ENCODE data around the gene RPA4. TPM values are rescaled to one million over a fixed set of nuclear protein-coding genes. Genes with fewer than 3 reads are reported as not detected.

RPA4 gene
- total RNA-seq, 1 donor from 2014 or later: 0.65 TPM

Other genes starting within 250 kb of the RPA4 start
- gene DIAPH2, start 199.1 kb upstream of the RPA4 start, total RNA-seq: 15.4 and 17.9 TPM in 2 replicates